ENCODE results near the gene RIPPLY3.
A peak's percentile ranks its signal among the peaks of the same experiment; 100 is the strongest.
"Not testable (repeated sequence)": the region's sequence is repeated elsewhere in the genome, so short reads cannot be mapped to it uniquely, and the experiment has no call there.

RIPPLY3 gene

DNA sequence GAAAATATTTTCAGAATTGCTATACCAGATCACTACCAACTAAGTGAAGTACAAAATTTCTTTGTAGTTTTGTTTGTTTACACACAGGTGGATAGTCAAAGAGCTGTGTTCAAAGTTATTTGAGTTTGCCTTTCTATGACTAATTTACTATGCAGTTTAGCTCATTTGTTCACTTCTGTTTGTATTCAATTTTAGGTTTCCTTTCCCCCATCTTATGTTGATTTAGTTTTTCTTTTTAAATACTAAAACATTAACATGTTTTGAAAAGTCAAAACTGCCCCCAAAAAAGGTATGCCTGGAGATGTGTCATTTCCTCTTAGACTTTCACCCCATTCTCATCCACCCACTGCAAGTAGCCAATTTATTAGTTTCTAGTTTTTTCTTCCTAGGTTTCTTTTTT lies 18.7 kb upstream of the RIPPLY3 start:
- no peak for ATAC-seq
- TF ChIP-seq GLIS3 (CRISPR knock-in tag; IDR thresholded peaks at IDR 0.05), result no peak
- no peak for TF ChIP-seq OSR1 (CRISPR knock-in tag; IDR thresholded peaks at IDR 0.05)
- TF ChIP-seq TCF4 (CRISPR knock-in tag; IDR thresholded peaks at IDR 0.05; ENCODE audit: borderline replicate concordance), result no peak
- TF ChIP-seq ESRRG (CRISPR knock-in tag; IDR thresholded peaks at IDR 0.05), result no peak
- TF ChIP-seq ZNF8 (CRISPR knock-in tag; IDR thresholded peaks at IDR 0.05), result no peak
- TF ChIP-seq TSHZ2 (CRISPR knock-in tag; IDR thresholded peaks at IDR 0.05), result no peak
- TF ChIP-seq PATZ1 (CRISPR knock-in tag; IDR thresholded peaks at IDR 0.05; ENCODE audit: borderline replicate concordance), result no peak
- no peak for TF ChIP-seq ARNTL (CRISPR knock-in tag; IDR thresholded peaks at IDR 0.05; ENCODE audit: borderline replicate concordance, low read depth)
- no peak for TF ChIP-seq BACH2 (CRISPR knock-in tag; IDR thresholded peaks at IDR 0.05; ENCODE audit: borderline replicate concordance)
- TF ChIP-seq ZNF565 (CRISPR knock-in tag; conservative IDR thresholded peaks at IDR 0.05; ENCODE audit: low read depth), result no peak

GRCh38 chr21:36988536-36988935 lies 18.0 kb upstream of the RIPPLY3 start:
- TF ChIP-seq CSDC2 (CRISPR knock-in tag; IDR thresholded peaks at IDR 0.05) (no peak), OSR1 (CRISPR knock-in tag; IDR thresholded peaks at IDR 0.05) (no peak)
- no peak for ATAC-seq

- not testable (repeated sequence) for ATAC-seq
These were observed 17.3 kb upstream of the RIPPLY3 start for GRCh38 chr21:36989199-36989698.

GRCh38 chr21:36989699-36990507 lies 16.6 kb upstream of the RIPPLY3 start:
- no peak for TF ChIP-seq RARB (CRISPR knock-in tag; IDR thresholded peaks at IDR 0.05)
- 0 out of 2 replicates have a peak, but pooled peaks have one; percentile 30 for TF ChIP-seq ZNF565 (CRISPR knock-in tag; conservative IDR thresholded peaks at IDR 0.05; ENCODE audit: low read depth)
- peak; percentile 23; the same call in 1 of the 2 replicates for TF ChIP-seq SNAI2 (CRISPR knock-in tag; IDR thresholded peaks at IDR 0.05)
- 0 out of 2 replicates have a peak, but pooled peaks have one; percentile 74 for TF ChIP-seq CSDC2 (CRISPR knock-in tag; IDR thresholded peaks at IDR 0.05)
- ATAC-seq, result peak; percentile 97

- ATAC-seq, result no peak
- TF ChIP-seq PPARA (CRISPR knock-in tag; IDR thresholded peaks at IDR 0.05; ENCODE audit: borderline replicate concordance), result no peak
- no peak for TF ChIP-seq ZFP30 (CRISPR knock-in tag; IDR thresholded peaks at IDR 0.05)
- TF ChIP-seq BACH2 (CRISPR knock-in tag; IDR thresholded peaks at IDR 0.05; ENCODE audit: borderline replicate concordance), result no peak
- TF ChIP-seq TSHZ2 (CRISPR knock-in tag; IDR thresholded peaks at IDR 0.05), result no peak
- TF ChIP-seq CREB5 (CRISPR knock-in tag; IDR thresholded peaks at IDR 0.05; ENCODE audit: low read depth), result no peak
- TF ChIP-seq ZC3H10 (CRISPR knock-in tag; IDR thresholded peaks at IDR 0.05), result no peak
- no peak for TF ChIP-seq ARNTL (CRISPR knock-in tag; IDR thresholded peaks at IDR 0.05; ENCODE audit: borderline replicate concordance, low read depth)
- TF ChIP-seq ZNF8 (CRISPR knock-in tag; IDR thresholded peaks at IDR 0.05), result no peak
- no peak for TF ChIP-seq ZFP3 (CRISPR knock-in tag; IDR thresholded peaks at IDR 0.05)
These were observed 15.8 kb upstream of the RIPPLY3 start for GRCh38 chr21:36990508-36991205.

Data from SK-N-SH treated with all-trans-retinoic acid at 6 μM for 48 hours (cell line).